GM18507 (cell line): Measurements from ENCODE around the gene IMPA2.
"Not testable (repeated sequence)": the region's sequence is repeated elsewhere in the genome, so short reads cannot be mapped to it uniquely, and the experiment has no call there.

Experiments used
- DNase-seq: peaks from one replicate; pipeline ENCODE4 v3.0.0; 2011; ENCODE audit warnings: low read depth; ENCODE audit not compliant: insufficient read length; ENCODE audit errors: extremely low spot score
- FAIRE-seq: peaks from 2 replicates; lab custom pipeline; 2011; peaks lifted over from hg19 to GRCh38; lab: Jason Lieb, UNC

The IMPA2 gene

DNA sequence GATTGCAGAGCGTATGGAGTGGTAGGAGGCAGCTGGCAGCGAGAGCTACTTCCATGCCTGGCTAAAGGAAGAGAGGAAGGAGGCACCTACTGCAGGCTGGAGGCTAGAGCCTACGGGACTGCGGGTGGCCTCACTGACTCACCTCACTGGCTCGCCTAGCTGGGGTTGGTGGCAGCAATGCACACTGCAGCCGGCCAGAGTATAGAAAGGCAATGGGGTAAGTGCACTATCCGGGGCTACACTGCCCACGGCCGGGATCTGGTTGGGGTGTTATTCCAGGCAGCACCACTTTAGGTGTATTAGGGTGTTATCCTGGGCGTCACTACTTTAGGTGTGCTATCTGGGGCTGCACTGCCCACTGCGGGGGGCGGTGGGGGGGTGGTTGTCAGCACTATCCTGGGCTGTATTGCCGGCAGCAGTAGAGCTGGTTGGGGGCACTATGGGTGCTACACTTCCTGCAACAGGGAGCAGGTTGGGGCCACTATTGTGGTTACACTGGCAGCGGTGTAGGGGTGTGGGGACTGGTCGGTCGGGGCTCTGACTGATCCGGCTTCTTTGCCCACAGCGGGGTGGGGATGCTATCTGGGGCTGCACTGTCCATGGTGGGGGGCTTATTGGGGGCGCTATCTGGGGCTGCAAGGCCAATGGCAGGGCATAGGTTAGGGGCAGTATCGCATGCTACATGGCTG, 79.0 kb downstream of the IMPA2 start:
- FAIRE-seq (no peak), DNase-seq (no peak)

GRCh38 chr18:12061685-12062084, 80.4 kb downstream of the IMPA2 start:
- FAIRE-seq (no peak), DNase-seq (no peak)

DNA sequence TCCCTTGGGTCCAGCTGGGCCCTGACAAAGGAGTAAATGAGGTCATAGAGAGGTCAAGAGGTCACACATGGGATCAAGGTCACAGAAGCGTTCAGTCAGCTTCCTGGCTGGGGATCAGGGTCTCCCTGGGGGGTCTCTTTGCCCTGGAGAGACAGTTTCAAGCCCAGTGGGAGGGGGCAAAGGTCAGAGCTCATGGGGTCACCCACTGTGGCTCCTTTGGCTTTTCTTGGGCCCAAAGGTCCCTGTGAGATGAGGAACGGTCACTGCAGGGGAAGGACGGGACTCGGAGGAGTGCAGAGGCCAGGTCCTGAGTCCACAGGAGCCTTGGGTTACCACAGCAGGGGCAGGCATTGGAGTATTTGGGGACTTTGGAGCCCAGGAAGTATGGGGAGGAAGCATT, 81.7 kb downstream of the IMPA2 start:
- no peak for DNase-seq
- FAIRE-seq = no peak

DNA sequence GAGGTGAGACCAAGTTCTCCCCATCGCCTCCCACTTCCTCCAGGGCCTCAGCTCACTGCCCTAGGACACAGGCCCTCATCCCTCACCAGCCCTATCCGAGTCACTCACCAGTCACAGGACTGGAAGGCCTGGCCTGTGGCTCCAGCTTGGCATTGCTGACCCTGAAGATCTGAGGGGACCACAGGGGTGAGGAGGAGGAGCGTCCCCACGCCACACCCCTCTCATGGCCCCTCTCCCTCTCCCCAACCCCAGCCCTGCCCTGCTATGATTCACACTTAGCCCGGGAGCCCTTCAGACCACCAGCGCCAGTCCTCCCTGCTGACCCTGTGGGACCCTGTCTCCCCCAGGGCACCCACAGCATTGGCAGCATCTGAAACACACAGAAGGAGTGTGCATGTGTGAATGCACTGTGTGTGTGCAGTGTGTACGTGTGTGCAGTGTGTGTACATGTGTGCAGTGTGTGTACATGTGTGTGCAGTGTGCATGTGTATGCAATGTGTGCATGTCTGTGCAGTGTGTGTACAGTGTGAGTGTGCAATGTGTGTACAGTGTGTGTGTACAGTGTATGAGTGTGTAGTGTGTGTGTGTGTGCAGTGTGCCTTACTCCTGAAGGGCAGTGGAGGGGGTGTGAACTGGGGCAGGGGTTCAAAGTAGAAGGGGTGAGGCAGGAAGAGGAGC, 82.9 kb downstream of the IMPA2 start:
- FAIRE-seq (no peak), DNase-seq (no peak)

DNA sequence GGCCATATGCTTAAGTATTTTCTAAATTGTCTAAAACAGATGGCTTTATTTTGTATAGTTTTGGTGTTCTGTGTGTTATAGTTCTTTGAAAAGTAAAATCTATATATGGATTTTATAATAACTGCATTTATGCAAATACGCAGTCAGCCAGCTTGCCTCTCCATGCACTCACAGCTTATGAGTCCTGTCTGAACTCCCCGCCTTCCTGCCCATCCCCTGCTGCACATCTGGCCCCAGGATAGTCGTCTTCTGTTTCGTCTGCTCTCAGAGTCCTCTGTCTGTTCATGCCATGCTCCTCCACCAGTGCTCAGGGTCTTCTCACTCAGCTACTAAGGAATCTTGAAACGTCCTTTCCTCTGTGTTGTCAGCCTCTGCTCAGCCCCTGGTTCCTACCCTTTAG, 84.1 kb downstream of the IMPA2 start:
- FAIRE-seq = no peak
- DNase-seq = no peak

DNA sequence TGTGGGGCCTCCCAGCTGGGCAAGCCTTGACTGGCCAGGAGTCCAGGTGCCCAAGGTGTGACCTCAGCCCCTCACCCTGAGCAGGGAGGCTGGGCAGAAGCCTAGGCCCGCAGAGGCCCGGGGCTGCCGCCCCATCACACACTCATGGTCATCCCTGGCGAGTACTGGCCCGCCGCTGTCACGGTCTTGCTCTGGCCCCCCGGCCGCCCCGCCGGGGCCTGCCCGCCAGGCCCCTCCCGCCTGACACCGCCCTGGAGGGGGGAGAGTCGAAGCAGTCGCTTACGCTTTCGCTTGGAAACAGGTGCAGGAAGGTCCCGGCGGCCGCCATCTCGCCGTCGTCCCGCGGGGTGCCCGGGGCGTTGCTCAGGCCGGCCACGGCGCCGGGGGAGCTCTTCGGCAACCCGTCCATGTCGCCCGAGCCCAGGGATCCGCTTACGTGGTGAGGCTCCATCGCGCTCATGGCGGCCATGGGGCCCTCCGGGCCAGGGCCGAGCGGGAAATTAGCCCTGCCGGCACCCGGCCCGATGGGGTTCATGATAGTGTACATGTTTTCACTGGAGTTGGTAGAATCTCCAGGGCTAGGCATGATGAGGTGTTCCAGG, 85.7 kb downstream of the IMPA2 start:
- DNase-seq = no peak
- no peak for FAIRE-seq

GRCh38 chr18:12067671-12068070, 86.4 kb downstream of the IMPA2 start:
- no peak for DNase-seq
- FAIRE-seq = no peak

- not testable (repeated sequence) for DNase-seq, FAIRE-seq
Observed at GRCh38 chr18:12068316-12068949, 87.1 kb downstream of the IMPA2 start.

DNA sequence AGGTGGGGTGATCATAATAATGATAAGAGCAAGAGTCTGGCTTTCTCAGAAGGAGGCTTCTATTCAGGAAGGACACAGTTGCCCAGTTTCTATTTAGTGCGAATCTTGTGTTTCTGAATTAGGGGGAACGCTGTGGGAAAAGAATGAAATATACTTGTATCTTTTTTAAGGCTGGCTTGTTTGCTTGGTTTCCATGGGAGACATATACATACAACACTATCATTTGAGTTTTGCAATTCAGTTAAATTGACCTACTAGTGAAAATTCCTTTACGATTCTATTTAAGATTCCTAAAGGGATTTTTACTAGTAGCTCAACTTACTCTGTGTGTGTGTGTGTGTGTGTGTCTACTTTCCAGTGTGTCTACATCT, 87.6 kb downstream of the IMPA2 start:
- no peak for FAIRE-seq
- no peak for DNase-seq

DNA sequence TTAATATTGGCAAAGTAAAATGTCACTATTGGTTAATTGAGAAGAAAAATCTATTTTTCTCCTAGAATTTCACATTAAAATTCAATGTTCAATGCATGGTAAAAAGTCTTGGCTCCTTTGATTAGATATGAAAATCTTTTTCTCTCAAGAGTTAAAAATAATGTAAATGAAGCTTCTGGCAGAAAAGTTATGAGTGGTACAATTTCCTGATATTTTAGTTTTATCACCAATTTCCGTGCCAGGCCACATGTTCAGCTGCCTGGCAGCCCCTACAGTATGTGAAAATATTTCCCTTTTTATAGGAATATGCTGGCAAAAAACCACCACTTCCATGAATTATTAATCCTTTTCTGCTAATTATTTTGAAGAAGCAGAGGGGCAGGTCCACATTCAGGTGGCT, 89.8 kb downstream of the IMPA2 start:
- not testable (repeated sequence) for DNase-seq, FAIRE-seq

- no peak for DNase-seq
- FAIRE-seq = no peak
Observed at GRCh38 chr18:12072996-12073395, 91.7 kb downstream of the IMPA2 start.

GRCh38 chr18:12074736-12075135, 93.4 kb downstream of the IMPA2 start:
- DNase-seq (no peak), FAIRE-seq (no peak)

DNA sequence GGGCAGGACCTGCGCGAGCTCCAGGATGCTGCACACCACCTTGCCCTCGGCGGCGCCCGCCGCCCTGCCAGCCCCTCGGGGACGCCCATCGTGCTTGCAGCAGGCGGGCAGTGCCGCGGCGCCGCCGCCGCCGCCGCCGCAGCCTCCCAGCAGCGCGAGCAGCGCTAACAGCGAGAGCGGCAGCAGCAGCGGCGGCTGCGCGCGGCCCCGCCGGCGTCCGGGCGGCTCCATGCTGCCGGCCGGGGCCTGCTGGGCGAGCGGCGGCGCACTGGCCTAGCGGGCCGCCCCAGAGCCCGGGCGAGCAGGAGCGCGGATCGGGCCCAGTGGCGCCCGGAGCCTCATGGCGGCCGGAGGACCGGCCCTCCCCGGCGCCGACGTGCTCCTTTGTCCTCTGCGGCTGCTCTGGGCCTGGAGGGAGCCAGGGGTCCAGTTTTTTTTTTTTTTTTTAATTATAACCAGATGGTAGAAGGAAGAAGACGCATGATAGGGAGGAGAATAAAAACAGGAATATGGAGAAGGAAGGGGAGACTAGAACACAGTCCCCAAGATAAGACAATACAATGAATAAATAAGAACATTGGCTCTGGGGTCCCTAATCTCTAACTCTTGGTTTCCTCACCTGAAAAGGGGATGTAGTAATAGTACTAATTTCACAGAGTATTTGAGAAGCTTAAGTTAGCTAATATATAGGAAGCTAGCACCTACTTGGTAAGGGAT, 95.3 kb downstream of the IMPA2 start:
- DNase-seq (no peak), FAIRE-seq (no peak)

- DNase-seq, FAIRE-seq: not testable (repeated sequence)
Observed at GRCh38 chr18:12077994-12078393, 96.7 kb downstream of the IMPA2 start.

GRCh38 chr18:12079491-12080237, 98.4 kb downstream of the IMPA2 start:
- DNase-seq = no peak

More at GRCh38 chr18:12079491-12080237, 98.4 kb downstream of the IMPA2 start:
- FAIRE-seq = no peak
